Measurements from ENCODE around the gene CHN2. TPM values are rescaled to one million over a fixed set of nuclear protein-coding genes. Genes with fewer than 3 reads are reported as not detected.

Gene CHN2
- total RNA-seq, 1 donor from 2014 or later, result 11.0 TPM

DNA sequence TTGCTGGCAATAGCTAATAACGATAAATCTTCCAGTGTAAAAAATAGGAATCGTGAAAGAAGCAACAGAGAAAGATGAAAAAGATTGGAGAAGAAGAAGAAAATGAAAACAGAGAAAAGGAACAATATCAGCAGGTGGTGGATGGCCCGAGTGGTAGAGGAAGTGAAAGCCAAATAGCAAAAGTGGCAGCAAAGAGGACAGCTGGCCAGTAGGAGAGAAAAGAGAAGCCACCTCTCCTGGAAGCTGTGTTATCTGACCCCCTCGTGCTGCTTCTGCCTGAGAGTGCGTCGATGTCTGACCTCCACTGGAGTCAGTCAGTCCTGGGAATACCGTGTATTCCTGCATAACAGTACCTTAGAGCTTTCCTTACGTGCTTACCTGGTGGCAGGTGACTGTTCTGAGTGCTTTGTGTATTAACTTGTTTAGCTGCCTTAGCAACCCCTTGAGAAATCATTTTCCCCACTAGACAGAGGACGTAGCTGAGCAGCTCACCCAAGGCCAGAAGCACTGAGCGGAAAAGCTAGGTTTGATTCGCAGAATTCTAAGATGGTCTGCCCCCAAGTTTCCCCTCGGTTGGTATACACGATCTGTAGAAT lies 88.3 kb downstream of the CHN2 start:
- no peak for DNase-seq (ENCODE audit: low spot score)

DNA sequence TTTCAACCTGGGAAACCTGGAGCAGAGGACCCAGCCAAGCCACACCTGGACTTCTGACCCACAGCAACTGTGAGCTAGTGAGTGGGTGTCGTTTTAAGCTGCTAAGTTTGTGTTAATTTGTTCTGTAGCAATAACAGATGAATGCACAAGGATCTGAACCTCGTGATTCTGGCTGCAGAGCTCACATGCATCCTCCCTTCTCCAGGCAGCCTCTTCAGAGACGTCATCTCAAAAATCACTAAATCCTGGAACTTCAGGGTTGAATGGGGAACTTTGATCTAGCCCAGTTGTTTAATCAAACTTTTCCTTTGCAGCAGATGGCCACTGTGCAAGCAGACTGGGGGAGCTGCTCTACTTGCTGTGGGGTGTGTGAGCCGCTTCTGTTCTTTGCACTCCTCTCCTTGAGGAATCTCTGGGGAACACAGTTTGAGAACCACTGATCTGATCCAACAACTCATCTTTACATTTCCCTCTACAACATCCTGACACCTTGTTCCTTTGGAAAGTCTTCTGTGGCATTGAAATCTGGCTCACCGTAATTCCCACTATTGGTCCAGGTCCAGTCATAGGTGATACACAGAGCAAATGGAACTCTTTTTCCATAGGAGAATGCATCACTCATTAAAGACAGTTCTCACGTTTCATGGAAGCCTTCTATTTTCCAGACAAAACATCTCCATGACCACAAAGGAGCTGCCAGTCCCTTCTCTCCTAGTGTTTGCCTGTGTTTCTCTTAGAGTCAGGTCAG lies 90.3 kb downstream of the CHN2 start:
- no peak for DNase-seq (ENCODE audit: low spot score)

DNA sequence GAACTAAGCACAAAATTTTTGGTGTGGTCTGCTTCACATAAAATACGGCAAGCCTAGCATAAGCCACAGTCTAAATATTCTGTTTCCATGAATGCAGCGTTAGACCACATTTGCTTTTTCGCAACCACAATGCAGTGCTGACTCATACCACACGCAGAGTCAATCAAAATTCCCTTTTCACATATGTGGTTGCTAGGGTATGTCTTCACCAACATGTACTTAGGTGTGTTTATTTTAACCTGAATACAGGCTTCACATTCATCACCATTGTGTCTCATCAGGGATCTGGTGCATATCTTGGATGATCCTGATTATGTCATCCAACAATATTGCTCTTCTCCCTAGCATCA lies 90.8 kb downstream of the CHN2 start:
- DNase-seq (ENCODE audit: low spot score), result no peak

DNA sequence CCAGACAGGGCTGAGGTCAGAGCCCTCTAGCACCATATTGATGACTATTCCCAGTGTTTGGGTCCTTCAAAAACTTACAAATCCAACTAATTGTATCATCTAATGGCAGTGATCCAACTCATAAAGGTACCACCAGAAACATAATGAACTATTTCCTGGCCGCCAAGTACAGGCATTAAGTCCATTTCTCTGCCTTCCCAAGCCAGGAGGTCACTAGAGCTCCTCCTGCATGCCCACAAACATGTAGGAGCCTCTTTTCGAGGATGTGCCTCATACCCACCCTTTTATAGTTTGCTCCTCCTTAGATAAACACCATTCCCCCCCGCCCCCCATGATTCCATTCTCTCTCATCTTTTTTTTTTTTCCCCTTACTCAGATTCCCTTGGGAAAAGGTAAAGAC lies 91.3 kb downstream of the CHN2 start:
- DNase-seq (ENCODE audit: low spot score), result no peak

DNA sequence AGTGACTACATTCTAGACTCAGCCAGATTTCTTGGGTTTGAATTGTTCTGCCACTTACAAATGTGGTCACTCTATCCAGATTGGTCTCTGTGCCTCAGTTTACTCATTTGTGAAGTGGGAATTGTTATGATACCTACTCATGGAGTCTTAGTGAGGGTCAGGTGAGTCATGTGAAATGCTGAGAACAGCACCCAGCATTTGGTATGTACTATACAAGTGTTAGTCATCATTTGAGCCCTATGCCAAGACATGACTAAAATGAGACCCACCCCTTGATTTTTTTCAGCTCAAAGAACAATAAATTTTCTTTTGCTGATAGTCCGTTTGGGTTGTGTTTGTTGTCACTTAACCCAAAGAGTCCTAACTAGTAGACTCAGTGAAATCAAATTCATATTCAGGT lies 92.8 kb downstream of the CHN2 start:
- DNase-seq (ENCODE audit: low spot score), result no peak

DNA sequence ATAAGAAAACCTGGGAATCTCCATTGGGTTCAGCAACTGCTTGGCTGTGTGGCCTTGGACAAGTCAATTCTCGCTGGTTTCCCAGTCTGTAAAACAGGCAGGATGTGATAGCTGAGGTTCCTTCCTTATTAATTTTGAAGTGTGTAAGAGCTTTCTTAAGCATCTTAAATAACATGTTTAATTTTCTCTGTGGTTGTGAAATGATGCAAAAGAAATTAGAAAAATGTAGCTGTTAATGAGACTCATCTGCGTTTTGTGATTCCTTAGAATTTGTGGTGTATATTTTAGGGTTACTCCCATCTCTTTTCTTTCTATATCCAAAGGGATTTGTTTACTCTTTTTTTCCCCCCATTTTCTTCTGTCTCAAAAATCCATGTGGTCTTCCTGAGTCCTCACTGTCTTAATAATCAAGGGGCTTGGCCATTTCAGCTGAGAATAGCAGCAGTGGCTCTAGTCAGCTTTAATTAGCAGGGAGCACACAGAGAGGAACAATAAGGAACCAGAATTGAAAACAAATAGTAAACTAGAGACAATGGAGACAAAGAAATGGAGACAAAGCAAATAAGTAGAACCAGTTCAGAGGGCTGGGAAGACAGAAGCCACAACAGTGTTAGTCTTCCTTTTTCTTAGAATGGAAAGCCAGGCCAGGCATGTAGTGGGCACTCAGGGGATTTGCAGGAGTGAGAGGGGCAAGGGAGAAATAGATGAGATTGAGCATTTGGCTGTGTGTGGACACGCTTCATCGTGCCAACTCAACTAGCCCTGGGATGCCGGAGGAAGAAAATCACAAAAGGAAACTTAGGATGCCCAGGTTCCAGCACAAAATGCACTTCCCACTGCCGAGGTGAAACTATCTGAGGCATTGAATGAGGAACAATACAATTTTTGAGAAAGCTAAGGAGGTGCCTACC lies 93.9 kb downstream of the CHN2 start:
- DNase-seq (ENCODE audit: low spot score), result no peak

DNA sequence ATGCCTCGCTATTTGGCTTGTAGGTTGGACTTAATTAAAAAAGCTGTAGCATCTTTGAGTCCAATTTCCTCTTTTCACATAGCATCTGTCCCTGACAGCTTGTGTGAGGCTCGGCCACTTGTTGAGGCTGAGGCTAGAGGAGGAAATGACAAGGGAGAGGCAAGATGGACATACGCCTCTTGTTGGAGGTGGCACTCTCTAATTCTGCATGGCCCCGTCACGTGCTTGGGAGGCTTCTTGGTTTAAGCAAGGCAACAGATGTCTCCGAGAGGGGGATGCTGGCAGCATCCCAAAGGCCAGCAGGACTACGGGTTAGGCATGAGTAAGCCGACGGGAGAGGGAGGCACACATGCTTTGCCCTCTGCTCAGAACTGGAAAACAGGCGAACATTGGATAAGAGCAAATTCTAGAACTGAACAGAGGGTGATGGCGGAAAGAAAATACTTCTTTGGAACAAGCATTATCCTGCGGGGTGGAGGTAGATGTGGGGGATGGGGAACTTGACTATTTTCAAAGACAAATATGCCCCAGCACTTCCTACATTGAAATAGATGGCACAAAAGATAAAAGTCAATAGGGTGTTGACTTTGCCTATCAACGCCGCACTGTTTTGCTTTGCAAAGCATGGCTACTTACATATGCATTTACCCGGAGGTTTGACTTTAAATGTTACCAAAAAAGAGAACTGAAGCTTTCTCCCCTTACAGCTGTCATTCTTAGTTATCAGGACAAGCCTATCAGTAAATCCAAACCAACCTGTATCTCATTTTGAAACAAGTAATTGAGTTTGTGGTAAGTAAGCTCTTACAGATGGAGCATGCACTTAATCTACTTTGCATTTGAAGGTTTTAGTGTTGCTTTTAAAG lies 94.8 kb downstream of the CHN2 start:
- DNase-seq (ENCODE audit: low spot score), result no peak

DNA sequence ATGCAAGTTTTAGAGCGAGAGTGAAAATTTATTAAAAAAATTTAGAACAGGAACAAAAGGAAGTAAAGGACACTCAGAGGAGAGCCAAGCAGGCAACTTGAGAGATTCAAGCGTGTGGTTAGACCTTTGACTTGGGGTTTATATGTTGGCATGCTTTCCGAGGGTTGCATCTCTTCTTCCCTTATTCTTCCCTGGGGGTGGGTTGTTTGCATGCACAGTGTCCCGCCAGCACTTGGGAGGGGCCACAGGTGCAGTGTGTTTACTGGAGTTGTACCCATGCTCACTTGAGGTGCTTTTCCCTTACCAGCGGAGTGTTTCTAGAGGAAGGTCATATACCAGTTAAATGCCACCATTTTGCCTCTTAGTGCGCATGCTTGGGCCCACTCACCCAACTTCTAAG lies 96.3 kb downstream of the CHN2 start:
- DNase-seq (ENCODE audit: low spot score), result no peak

DNA sequence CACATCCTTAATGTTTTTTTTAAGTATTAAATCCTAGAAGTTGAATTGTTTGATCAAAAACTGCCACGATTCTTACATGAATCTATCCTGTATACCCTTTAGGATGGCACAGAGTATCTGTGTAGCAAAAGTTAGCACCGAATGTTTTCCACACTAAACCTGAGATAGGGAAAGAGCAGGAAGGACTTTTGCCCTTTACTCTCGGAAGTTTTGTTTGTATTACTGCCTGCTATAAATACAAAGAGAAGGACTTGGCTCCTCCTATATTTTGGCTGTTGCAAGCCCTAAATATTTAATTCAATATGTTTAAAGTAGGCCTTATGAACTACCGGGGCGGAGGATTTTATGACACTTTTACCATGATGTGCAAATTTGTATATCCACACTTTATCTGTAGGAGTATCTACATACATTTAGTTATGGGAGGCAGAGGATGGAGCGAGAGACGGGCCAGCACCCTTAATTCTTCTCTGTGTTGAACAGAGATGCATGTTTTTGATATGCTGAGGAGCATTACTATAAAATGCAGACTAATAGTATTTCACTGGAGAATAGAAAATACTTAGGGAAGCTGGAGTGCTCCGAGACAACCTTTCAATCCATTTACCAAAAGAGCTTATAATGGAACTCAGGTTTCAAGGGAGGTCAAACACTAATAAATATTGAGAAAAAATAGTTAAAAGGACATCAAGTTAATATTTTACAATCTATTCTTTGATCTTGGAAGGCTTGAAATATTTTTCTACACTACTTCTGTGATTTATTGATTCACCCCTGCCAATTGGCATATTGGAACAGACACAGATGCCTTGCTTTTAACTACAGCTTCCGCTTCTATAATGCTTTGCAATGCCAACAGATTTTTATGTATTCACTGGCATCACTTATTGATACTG lies 97.4 kb downstream of the CHN2 start:
- no peak for DNase-seq (ENCODE audit: low spot score)

DNA sequence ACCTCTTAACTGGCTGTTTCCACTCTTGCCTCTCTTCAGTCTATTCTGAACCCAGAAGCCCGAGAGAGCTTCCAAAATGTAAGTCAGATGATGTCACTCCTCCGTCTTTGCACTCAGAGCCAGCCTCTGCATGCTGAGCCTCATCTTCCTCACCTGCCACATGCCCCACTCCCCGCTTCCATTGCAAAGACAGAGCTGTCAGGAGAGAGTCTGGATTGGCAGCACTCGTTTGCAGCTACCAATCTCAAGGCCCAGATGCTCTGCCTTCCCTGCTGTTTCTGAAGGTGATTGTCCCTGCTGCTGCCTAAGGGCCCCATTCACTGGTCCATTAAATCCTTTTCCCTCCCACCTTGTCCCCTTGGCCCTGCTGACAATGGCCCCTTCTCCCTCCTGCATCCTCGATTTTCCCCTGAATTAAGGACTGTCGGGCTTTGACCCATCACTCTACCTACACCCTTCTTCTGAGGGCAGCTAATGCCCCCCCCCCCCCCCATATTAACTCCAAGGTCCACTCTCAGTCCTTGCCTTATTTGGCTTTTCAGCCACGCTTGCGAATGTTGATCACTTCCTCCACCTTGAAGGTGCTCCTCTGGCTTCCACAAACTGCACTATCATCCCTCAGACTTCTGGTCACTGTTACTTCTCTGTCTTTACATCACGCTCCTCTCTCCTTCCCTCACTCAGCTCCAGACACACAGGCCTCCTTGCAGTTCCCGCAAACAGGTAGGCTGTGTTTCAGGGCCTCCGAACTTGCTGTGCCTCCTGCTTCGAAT lies 98.5 kb downstream of the CHN2 start:
- no peak for DNase-seq (ENCODE audit: low spot score)

DNA sequence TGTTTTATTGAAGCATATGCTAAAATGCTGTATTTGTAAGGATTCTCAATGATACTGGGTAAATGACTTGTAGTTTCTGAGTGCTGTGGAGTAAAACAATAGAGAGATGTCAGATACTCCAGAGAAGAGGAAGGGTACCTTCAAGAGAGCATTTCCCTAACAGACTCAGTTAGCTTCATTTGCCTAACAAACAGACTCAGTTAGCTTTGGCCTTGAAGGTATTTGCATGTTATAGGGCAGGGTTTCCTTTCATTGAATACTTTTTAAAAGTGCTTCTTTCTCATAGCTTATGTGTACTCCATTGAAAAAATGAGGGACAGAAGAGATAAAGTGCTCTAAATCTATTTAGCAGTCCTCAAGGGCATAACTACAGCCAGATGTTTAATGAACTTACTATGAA lies 101.8 kb downstream of the CHN2 start:
- DNase-seq (ENCODE audit: low spot score), result no peak

DNA sequence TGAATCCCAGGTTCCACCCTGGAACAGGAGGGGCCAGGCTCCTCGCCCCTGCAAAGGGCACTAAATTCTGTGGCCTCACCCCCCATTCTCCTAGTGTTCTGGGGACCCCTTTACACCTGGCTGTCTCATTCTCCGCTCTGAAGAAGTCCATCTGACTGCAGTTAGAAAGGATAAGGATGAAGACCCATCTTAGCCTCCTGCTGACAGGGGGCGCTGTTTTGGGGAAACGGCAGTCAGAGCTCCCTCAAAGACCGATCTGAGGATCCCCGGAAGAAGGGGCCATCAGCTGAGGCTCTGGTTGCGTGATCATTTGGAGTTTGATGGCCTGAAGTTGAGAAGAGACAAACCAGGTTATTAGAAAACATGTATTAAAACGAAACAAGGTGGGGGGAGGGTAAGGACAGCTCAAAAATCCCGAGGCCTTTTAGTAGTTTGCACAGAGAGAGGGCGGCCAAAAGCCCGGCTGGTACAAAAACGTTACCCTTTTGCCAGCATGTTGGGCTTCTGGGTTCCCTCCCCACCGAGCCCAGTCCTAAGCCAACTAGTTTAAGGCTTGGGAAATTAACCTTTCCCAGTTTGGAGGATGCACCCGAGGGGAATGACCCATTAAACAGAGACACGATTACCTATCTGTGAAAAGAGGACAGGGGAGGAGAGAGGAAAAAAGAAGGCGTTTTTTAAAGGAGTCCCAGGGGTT lies 102.8 kb downstream of the CHN2 start:
- no peak for DNase-seq (ENCODE audit: low spot score)

DNA sequence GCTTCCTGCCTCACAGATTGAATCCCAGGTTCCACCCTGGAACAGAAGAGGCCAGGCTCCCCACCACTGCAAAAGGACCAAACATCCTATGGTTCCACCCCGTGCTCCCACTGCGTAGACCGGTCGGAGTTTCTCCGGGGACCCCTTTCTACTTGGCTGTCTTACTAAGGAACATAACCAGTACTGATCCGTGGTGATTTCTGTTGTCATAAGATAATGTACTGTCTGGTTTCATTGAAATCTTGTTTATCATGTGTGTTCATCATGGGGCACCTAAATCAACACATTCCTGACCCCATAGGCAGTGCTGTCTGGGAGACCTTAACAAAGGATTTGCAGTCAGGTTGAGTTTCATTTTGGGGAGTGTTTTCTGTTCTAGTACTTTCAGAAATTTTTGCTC lies 104.5 kb downstream of the CHN2 start:
- DNase-seq (ENCODE audit: low spot score), result no peak

DNA sequence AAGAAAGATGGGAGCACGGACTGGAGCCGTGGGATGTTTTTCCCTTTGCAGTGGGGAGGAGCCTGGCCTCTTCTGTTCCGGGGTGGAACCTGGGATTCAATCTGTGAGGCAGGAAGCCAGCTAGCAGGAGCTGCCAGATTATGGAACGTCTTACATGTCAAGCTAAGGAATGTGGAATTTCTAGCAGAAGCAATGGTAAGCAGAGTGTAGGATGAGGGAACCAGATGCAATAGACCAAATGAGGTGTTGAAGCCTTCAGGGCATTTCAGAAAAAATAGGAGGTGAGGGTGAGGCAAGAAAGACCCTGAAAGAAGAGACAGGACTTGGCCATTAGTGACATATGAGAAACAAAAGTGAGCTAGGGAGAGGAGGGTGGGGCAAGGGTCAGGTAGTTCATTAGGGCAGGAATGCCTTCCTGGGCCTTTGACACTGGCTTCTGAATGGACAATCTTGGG lies 105.5 kb downstream of the CHN2 start:
- no peak for DNase-seq (ENCODE audit: low spot score)

DNA sequence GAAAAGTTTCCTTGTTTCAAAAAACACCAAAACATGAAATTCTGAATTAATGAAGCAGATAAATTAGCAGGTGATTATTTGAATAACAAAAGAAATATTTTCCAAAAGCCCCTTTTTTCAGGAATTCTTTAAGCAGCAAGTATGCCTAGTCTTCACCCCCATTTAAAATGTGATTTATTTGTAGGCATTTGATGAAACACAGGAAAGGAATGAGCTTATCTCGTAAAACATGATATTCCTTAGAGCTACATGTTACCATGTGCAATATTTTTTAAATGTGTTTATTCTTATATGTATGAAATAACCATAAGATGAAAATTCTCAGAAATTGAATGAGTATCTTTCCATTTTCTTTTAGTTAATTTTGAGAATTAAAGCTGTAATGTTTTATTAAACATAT lies 106.1 kb downstream of the CHN2 start:
- DNase-seq (ENCODE audit: low spot score), result no peak

DNA sequence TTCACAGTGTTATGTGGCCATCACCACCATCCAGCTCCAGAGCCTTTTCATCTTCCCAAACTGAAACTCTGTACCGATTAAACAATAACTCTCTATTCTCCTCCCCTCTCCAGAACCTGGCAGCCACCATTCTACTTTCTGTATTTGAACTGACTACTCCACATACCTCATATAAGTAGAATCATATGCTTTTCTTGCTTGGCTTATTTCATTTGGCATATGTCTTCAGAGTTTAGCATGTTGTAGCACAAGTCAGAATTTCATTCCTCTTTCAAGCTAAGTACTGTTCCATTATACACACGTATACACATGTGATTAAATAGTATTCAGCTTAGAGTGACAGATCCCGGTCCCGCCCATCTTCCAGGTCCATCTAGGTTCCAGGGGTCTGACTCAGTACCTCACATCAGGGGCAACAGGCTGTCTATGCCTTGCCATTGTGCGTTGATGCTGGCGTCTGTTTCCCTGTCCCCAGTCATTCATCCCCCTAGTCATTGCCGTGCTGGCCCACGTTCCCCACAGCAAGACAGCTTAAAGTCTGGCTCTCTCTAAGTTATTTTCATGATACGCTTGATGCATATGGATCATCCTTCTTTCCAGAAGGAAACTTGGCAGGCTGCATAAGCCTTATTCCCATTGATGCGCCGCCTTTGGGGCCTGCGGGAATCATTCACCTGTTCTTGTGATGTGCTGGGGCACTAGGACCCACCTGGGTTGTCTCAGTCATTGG lies 108.3 kb downstream of the CHN2 start:
- no peak for DNase-seq (ENCODE audit: low spot score)

DNA sequence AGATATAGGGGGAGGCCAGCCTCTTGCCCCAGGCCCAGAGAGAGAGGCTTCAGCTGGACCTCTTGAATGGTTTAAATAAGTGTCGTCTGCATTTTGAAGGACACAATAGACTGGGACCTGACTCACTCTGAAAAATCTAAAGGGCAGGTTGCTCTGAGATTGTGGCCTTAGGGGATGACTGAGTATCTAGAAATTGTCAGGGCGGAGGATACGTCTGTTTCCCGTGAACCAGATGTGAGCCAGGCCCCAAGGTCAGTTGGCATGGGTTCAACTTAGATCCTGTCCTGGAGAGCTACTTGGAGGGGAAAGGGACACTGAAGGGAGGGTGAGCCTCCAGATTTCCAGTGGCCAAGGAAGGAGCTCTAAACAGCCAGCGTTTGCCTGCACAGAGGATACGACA lies 110.2 kb downstream of the CHN2 start:
- no peak for DNase-seq (ENCODE audit: low spot score)

DNA sequence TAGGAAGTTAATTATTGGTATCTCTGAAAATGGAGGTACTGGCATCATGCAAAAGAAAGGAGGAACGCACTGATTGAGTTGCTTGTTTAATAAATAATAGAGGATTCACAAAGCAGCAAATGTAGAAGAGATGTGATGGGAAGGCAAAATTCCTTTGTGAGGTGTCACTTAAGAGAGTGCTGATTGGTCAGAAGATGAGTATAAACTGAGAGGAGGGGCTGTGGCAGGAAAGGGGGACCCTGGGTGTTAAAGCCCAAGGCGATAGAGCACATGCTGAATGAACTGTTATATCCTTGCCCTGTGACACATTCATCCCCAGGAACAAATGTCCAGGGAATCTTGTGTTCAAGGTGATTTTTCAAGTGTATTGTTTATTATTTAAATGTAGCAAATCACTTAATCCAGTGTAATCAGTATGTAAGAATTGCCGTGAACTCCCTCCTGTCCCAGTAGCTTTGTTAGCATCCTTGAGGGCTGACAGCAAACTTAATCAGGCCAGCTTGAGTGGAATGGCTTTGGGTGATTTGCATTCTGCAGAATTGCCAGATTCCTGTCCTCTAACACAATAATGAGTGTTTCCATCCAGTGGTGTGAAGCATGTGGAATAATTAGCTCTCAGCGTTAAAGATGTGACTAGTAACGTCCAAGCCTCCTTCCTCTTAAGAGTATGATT lies 111.9 kb downstream of the CHN2 start:
- no peak for DNase-seq (ENCODE audit: low spot score)
